Peyer's patch (tissue), 4 donors: Measurements from ENCODE around the gene PTPMT1. TPM values are rescaled to one million over a fixed set of nuclear protein-coding genes. Genes with fewer than 3 reads are reported as not detected.
A peak's percentile ranks its signal among the peaks of the same experiment; 100 is the strongest.
"Not testable (repeated sequence)": the region's sequence is repeated elsewhere in the genome, so short reads cannot be mapped to it uniquely, and the experiment has no call there.

ENCODE experiments used
- DNase-seq, 3 donors: peaks; one replicate each; pipeline ENCODE4 v3.0.0-alpha.2; 2017 to 2019
- H3K27ac ChIP-seq, 4 donors: fragments of 200-600 bp; sonication (generic); one replicate each; pipeline ENCODE4 v1.5.1; 2016 to 2019
- H3K27me3 ChIP-seq, 2 donors: fragments of 200-600 bp; sonication (generic); one replicate each; pipeline ENCODE4 v1.5.1; 2019
- H3K36me3 ChIP-seq, 3 donors: fragments of 200-600 bp; sonication (generic); one replicate each; pipeline ENCODE4 v1.5.1; 2016 to 2019
- H3K4me1 ChIP-seq, 4 donors: fragments of 200-600 bp; sonication (generic); one replicate each; pipeline ENCODE4 v1.5.1; 2016 to 2019
- H3K4me3 ChIP-seq, 4 donors: fragments of 200-600 bp; sonication (generic); 1 replicate in 3 of 4; 2 replicates in 1 of 4; pipeline ENCODE4 v1.5.1; 2016 to 2019; ENCODE audit warnings: mild to moderate bottlenecking in 1 of 4
- H3K9me3 ChIP-seq, 4 donors: fragments of 200-600 bp; sonication (generic); one replicate each; pipeline ENCODE4 v1.5.1; 2016 to 2019; ENCODE audit warnings: mild to moderate bottlenecking in 1 of 4
- CTCF ChIP-seq, 6 experiments: fragments of 450-650 bp in 4 of 6; fragments of 200-600 bp in 2 of 6; sonication (generic) in 1 of 6; IDR thresholded peaks; one replicate each; pipeline ENCODE4 v1.5.1; 2017 to 2019; ENCODE audit warnings: antibody characterized with exemption in 6 of 6, mild to moderate bottlenecking in 3 of 6, moderate library complexity in 1 of 6
- POLR2A ChIP-seq, 2 donors: fragments of 450-650 bp; IDR thresholded peaks; one replicate each; pipeline ENCODE4 v1.5.1; 2017; ENCODE audit warnings: antibody characterized with exemption in 2 of 2, mild to moderate bottlenecking in 2 of 2, moderate library complexity in 2 of 2
- total RNA-seq, 4 donors: library from RNA; depleted of rRNA; stranded (reverse); fragments of >200 nt; gene quantifications; one replicate each; pipeline ENCODE4 v1.1.0, GENCODE V29; 2016

PTPMT1 gene
- total RNA-seq, 4 donors from 2014 or later, result 43.1 to 80.9 (median 65.8) TPM

GRCh38 chr11:47551086-47551485 is 14.3 kb upstream of the PTPMT1 start:
- Histone ChIP-seq H3K27me3 (no peaks in the 10 kb centered on the region), H3K9me3 (no peaks in the 10 kb centered on the region), H3K4me1 (peaks cover 0 to 30% (median 2%) of the 10 kb centered on the region in 4 donors), H3K27ac (peak overlapping the region in 2 of 4 donors; percentile 92 to 97), H3K4me3 (peak overlapping the region in 1 of 4 donors; percentile 97), H3K36me3 (peaks cover 0 to 3% (median 0%) of the 10 kb centered on the region in 3 donors)
- no peak for DNase-seq
- TF ChIP-seq POLR2A (IDR thresholded peaks at IDR 0.05) (no peak), CTCF (IDR thresholded peaks at IDR 0.05) (peak in 4 of 6 experiments; percentile 32 to 49 (median 42))

GRCh38 chr11:47552056-47552565 is 13.3 kb upstream of the PTPMT1 start:
- TF ChIP-seq POLR2A (IDR thresholded peaks at IDR 0.05), result no peak
- no peak for TF ChIP-seq CTCF (IDR thresholded peaks at IDR 0.05)
- H3K9me3 ChIP-seq, result no peaks in the 10 kb centered on the region
- no peaks in the 10 kb centered on the region for H3K36me3 ChIP-seq
- H3K27ac ChIP-seq, result peak overlapping the region; percentile 85 to 98 (median 94)
- no peaks in the 10 kb centered on the region for H3K27me3 ChIP-seq
- peaks cover 0 to 30% (median 2%) of the 10 kb centered on the region in 4 donors for H3K4me1 ChIP-seq
- peak in 1 of 3 donors; percentile 24 for DNase-seq
- H3K4me3 ChIP-seq, result peak overlapping the region; percentile 90 to 99 (median 97)

- no peaks in the 10 kb centered on the region for H3K36me3 ChIP-seq
- peaks cover 0 to 30% (median 2%) of the 10 kb centered on the region in 4 donors for H3K4me1 ChIP-seq
- no peaks in the 10 kb centered on the region for H3K9me3 ChIP-seq
- TF ChIP-seq POLR2A (IDR thresholded peaks at IDR 0.05), result peak; percentile 26 to 55
- peak; percentile 82 to 97 (median 92) for TF ChIP-seq CTCF (IDR thresholded peaks at IDR 0.05)
- H3K4me3 ChIP-seq, result peak within 1 kb of the TSS; percentile 90 to 99 (median 97)
- no peaks in the 10 kb centered on the region for H3K27me3 ChIP-seq
- peak within 1 kb of the TSS; percentile 85 to 98 (median 94) for H3K27ac ChIP-seq
- peak; percentile 90 to 96 (median 95) for DNase-seq
Observed at GRCh38 chr11:47552566-47553405, 12.6 kb upstream of the PTPMT1 start, which contains the start of gene CELF1. TSS of gene CELF1 (minus strand) at chr11:47553132. CDS start at chr11:47499523, 53,609 bp downstream.

- Histone ChIP-seq H3K27me3 (no peaks in the 10 kb centered on the region), H3K4me1 (peaks cover 0 to 30% (median 2%) of the 10 kb centered on the region in 4 donors), H3K36me3 (no peaks in the 10 kb centered on the region), H3K4me3 (peak overlapping the region; percentile 90 to 99 (median 97)), H3K9me3 (no peaks in the 10 kb centered on the region), H3K27ac (peak overlapping the region; percentile 85 to 98 (median 94))
- DNase-seq, result no peak
- TF ChIP-seq POLR2A (IDR thresholded peaks at IDR 0.05) (no peak), CTCF (IDR thresholded peaks at IDR 0.05) (no peak)
Observed at GRCh38 chr11:47553406-47553743, 12.0 kb upstream of the PTPMT1 start.

GRCh38 chr11:47557004-47557403 is 8.4 kb upstream of the PTPMT1 start:
- H3K9me3 ChIP-seq, H3K4me3 ChIP-seq, DNase-seq: not testable (repeated sequence)

GRCh38 chr11:47558695-47559094 is 6.7 kb upstream of the PTPMT1 start:
- H3K27me3 ChIP-seq, result no peaks in the 10 kb centered on the region
- H3K4me1 ChIP-seq, result no peaks in the 10 kb centered on the region
- no peak for DNase-seq
- H3K9me3 ChIP-seq, result no peaks in the 10 kb centered on the region
- TF ChIP-seq CTCF (IDR thresholded peaks at IDR 0.05) (no peak), POLR2A (IDR thresholded peaks at IDR 0.05) (no peak)
- H3K27ac ChIP-seq, result no peak overlapping the region
- no peak overlapping the region for H3K4me3 ChIP-seq
- H3K36me3 ChIP-seq, result no peaks in the 10 kb centered on the region

More at GRCh38 chr11:47557004-47557403, 8.4 kb upstream of the PTPMT1 start:
- not testable (repeated sequence) for H3K27ac ChIP-seq, H3K36me3 ChIP-seq, H3K4me1 ChIP-seq, H3K27me3 ChIP-seq
